Activated naive CD4-positive, alpha-beta T cell treated with anti-CD3 and anti-CD28 coated beads for 36 hours (primary cell): ENCODE results near the gene ZBTB16. TPM values are rescaled to one million over a fixed set of nuclear protein-coding genes. Genes with fewer than 3 reads are reported as not detected.

Source experiments
- CTCF ChIA-PET: fragments of 350-600 bp; sonication (Branson Sonifier 250); formaldehyde crosslinking; loops from one replicate; lab custom pipeline; 2021; ENCODE audit warnings: antibody characterized with exemption; lab: Charles Lee
- DNase-seq: peaks from one replicate; pipeline ENCODE4 v3.0.0-alpha.2; 2020
- H3K27ac Mint-ChIP-seq: one replicate; pipeline ENCODE4 v1.8.0; 2021; ENCODE audit warnings: mild to moderate bottlenecking, mixed read lengths
- H3K27me3 Mint-ChIP-seq: one replicate; pipeline ENCODE4 v1.8.0; 2021; ENCODE audit warnings: low read depth, mixed read lengths
- H3K36me3 Mint-ChIP-seq: one replicate; pipeline ENCODE4 v1.8.0; 2021; ENCODE audit warnings: low read depth, mixed read lengths
- H3K4me1 Mint-ChIP-seq: one replicate; pipeline ENCODE4 v1.8.0; 2021; ENCODE audit warnings: low read depth, mixed read lengths
- H3K4me3 Mint-ChIP-seq: one replicate; pipeline ENCODE4 v1.8.0; 2021; ENCODE audit warnings: mild to moderate bottlenecking, moderate library complexity, mixed read lengths
- H3K9me3 Mint-ChIP-seq: one replicate; pipeline ENCODE4 v1.8.0; 2021; ENCODE audit warnings: mixed read lengths
- intact Hi-C: fragments of 100-400 bp; cut with micrococcal nuclease; formaldehyde crosslinking; loops from one replicate; pipeline ENCODE4 v1.15.1; 2023
- total RNA-seq, 2 experiments: library from RNA; stranded (reverse); gene quantifications; one replicate each; pipeline ENCODE4 v1.2.3, GENCODE V29; 2021

Gene ZBTB16
- total RNA-seq, 2 experiments from 2014 or later = 1.5 to 2.3 TPM

DNA sequence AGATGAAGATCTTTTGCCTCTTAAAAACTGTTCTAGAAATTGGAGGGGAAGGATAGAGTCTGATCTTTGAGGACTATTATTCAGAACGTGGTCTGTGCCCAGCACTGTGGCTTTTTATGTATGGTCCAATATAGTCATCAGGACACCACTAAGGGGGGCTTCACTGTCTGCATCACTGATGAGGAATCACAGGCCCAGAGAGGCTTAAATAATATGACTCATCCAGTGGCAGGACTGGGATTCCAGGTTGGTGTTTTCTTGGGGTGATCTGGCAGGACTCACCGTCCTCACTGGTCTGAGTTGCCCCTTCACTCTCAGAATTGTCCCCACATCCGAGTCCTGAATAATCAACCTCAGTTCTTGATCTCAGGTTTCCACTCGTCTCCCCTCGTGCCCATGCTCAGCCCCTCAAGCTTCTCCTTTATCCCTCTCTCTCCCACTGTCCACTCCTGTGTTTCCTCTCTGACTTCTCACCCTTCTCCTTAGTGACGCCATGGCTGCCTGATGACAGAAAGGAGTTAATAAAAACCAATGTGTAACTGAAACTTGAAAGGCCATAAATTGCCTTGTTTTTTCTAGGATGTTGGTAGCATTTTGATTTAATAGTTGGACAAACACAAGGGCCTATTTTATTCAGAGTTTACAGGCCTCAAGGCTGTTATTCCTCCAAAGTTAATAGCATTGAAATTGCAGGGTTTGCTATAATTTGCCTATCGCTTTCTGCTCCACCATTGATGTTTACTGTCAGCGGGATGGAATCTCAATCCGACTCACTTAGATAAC lies 141.0 kb downstream of the ZBTB16 start:
- Mint-ChIP-seq H3K4me3 (no peak overlapping the region), H3K4me1 (no peaks in the 10 kb centered on the region), H3K9me3 (no peaks in the 10 kb centered on the region), H3K36me3 (no peaks in the 10 kb centered on the region), H3K27ac (no peak overlapping the region), H3K27me3 (no peaks in the 10 kb centered on the region)
- no peak for DNase-seq
- CTCF ChIA-PET = no interaction called here
- intact Hi-C loops = no loop called here

DNA sequence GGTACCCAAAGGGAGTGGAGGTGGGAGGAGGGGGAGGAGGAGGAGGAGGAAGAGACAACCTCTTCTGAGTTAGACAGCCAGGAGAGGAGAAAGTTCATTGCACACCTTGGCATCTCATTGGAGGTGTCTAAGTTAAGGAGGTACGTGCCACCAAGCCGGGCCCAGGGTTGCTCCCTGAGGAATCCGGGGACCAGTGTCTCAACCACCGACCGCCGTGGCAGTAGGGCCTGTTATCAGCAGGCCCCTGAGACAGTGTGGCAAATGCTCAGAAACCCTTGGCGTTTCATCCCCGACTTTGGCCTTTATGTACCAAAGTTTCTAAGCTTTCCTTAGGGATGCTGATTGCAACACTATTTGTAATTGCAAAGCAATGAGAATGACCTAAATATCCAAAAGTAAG lies 141.7 kb downstream of the ZBTB16 start:
- Mint-ChIP-seq H3K9me3 (no peaks in the 10 kb centered on the region), H3K27me3 (no peaks in the 10 kb centered on the region), H3K4me3 (no peak overlapping the region), H3K4me1 (no peaks in the 10 kb centered on the region), H3K36me3 (no peaks in the 10 kb centered on the region), H3K27ac (no peak overlapping the region)
- CTCF ChIA-PET = no interaction called here
- intact Hi-C loops = no loop called here
- no peak for DNase-seq

DNA sequence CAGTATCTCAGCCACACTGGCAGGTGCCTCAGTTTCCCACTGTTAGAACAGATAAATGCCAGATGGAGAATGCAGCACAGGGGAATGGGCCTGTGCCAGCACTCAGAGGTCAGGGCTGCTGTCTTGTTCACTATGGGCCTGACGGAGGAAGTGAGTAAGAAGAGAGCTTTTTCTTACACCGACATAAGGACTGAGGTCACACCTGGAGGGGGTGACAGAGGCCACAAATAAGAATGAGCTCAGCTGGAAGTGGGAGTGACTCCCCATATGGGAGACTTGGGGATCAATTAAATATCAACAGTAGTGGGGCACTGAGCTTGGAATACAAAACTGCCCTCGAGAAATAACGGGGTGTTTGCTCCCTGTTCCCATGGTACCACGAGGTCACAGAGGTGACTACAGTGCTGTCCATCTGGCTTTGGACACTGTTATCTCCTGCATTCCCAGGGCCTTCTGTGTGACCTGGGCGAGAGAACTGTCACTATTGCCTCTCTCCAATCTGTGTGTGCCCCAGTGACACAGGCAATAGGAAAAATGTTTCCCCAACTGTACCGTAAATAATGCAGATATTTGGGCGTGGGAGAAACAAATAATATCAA lies 142.6 kb downstream of the ZBTB16 start:
- DNase-seq = no peak
- Mint-ChIP-seq H3K27me3 (no peaks in the 10 kb centered on the region), H3K9me3 (no peaks in the 10 kb centered on the region), H3K4me3 (no peak overlapping the region), H3K36me3 (no peaks in the 10 kb centered on the region), H3K4me1 (no peaks in the 10 kb centered on the region), H3K27ac (no peak overlapping the region)
- CTCF ChIA-PET = no interaction called here
- intact Hi-C loops = no loop called here

DNA sequence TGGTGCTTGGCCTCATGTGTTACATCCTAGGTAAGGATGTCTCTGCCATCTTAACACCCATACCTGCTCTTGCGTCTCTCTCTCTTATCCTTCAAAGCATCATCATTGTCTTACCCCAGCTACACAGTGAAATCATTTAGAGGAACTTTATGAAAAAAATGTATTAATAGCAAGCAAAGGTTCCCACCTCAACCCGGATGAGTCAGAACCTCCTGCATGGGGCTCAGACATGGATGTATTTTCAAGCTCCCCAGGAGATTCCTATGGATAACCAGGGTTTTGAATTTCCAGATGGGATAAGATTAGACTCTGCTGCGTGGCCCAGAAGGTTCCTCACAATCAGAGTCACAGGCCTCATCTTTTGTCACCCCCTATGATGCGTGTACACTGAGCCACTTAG lies 147.6 kb downstream of the ZBTB16 start:
- DNase-seq = no peak
- CTCF ChIA-PET = interaction anchor here (0.9 to 1.3 kb wide), 3 partner anchors 26 to 311 kb away, joined by 3 to 4 read pairs (median 4); no protein-coding TSS in a partner anchor
- H3K9me3 Mint-ChIP-seq = no peaks in the 10 kb centered on the region
- H3K36me3 Mint-ChIP-seq = no peaks in the 10 kb centered on the region
- H3K4me1 Mint-ChIP-seq = peaks cover 18% of the 10 kb centered on the region
- no peak overlapping the region for H3K4me3 Mint-ChIP-seq
- no peak overlapping the region for H3K27ac Mint-ChIP-seq
- no peaks in the 10 kb centered on the region for H3K27me3 Mint-ChIP-seq
- intact Hi-C loops = no loop called here

DNA sequence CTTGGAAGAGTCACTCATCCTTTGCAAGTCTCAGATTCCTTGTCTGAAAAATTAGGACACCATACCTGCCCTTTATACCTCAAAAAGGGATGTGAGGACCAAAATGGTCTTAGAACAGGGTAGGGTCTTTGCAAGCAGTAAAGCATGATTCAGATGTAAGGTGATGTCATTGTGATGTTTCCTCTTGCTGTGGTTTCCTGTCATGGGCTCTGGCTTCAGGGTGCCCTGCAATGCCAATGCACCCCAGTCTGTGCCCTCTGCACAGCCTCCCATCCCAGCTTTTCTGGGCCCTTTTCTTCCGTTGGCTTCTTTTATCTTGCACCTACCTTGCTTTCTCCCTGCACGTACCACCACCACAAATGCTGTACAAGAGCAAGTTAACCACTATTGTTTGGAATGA lies 148.9 kb downstream of the ZBTB16 start:
- intact Hi-C loops = no loop called here
- Mint-ChIP-seq H3K4me3 (no peak overlapping the region), H3K9me3 (no peaks in the 10 kb centered on the region), H3K36me3 (no peaks in the 10 kb centered on the region), H3K27ac (no peak overlapping the region), H3K27me3 (no peaks in the 10 kb centered on the region), H3K4me1 (peaks cover 18% of the 10 kb centered on the region)
- peak; percentile 27 for DNase-seq
- CTCF ChIA-PET = interaction anchor here (1.1 kb wide), 1 partner anchor 52 kb away, joined by 3 read pairs; no protein-coding TSS in a partner anchor

DNA sequence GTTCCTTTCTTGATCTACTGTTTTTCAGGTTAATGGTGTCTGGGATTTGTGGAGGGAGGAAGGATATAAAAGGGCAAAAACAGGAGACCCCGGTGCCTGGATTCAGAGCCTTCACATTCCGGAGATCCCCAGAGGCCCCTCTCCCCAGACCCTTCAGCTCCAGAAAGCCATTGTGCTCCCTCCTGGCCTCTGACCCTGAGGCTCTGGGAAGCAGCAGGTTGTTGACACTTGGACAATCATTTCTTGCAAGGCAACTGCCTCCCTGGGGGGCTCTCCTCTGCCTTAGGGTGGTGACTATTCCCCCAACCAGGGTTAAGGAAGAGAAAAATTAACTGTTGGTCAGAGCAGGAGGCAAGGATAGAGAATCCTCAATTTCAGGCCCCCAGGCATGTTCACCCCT lies 149.8 kb downstream of the ZBTB16 start:
- Mint-ChIP-seq H3K9me3 (no peaks in the 10 kb centered on the region), H3K36me3 (no peaks in the 10 kb centered on the region), H3K27me3 (no peaks in the 10 kb centered on the region), H3K4me3 (no peak overlapping the region), H3K4me1 (peaks cover 18% of the 10 kb centered on the region), H3K27ac (no peak overlapping the region)
- intact Hi-C loops = no loop called here
- CTCF ChIA-PET = no interaction called here
- no peak for DNase-seq

DNA sequence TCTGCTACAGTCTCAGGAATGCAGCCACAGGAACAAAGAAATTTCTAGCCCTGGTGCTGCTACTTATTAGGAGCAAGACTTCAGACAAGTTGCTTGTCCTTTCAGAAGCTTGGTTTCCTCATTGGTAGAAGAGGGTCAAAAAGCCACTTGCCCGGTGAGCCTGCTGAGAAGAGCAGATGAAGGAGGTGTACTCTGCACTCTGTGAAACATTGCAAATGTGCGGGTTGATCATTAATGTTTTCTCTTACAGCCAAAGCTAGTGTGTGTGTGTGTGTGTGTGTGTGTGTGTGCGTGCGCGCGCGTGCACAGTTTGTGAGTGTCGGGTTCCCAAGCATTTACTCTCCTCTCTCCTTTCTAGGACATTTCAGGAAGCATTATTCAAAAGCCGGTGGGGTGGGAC lies 150.4 kb downstream of the ZBTB16 start:
- Mint-ChIP-seq H3K27ac (no peak overlapping the region), H3K36me3 (no peaks in the 10 kb centered on the region), H3K9me3 (no peaks in the 10 kb centered on the region), H3K4me3 (no peak overlapping the region), H3K27me3 (no peaks in the 10 kb centered on the region), H3K4me1 (peaks cover 18% of the 10 kb centered on the region)
- DNase-seq = no peak
- intact Hi-C loops = no loop called here
- CTCF ChIA-PET = no interaction called here

DNA sequence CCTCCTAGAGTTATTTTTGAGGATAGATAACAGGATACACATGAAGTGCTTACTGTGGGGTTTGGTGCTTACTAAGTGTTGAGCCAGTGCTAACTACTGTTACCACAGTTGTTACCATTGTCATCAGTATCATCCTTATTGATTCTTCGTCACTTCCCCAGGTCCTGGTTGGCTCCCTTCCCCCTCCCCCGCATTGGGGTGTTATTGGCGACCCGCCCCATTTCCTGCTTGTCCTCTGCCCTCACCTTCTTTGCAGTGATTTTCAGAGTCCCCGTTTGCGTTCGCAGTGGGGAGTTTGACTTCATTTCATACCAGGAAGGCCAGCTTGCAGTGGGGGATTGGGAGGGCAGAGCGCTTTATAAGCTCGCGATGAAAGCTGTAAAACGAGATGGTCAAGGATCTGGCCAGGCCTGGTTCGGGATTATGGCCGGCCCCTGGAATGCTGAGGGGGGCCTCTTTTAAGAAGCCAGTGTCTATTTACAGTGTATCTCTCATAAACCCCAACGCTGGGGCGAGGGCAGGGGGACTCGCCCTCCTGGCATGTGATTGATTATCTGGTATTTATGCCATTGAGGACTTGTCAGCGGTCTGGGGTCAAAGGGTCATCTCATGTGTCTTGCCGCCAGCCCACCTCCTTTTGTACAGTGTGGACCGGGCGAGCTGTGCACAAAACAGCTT lies 152.1 kb downstream of the ZBTB16 start:
- intact Hi-C loops = no loop called here
- no peak overlapping the region for H3K27ac Mint-ChIP-seq
- peaks cover 20% of the 10 kb centered on the region for H3K4me1 Mint-ChIP-seq
- H3K36me3 Mint-ChIP-seq = no peaks in the 10 kb centered on the region
- no peak for DNase-seq
- no peaks in the 10 kb centered on the region for H3K9me3 Mint-ChIP-seq
- H3K4me3 Mint-ChIP-seq = no peak overlapping the region
- CTCF ChIA-PET = no interaction called here
- H3K27me3 Mint-ChIP-seq = no peaks in the 10 kb centered on the region

DNA sequence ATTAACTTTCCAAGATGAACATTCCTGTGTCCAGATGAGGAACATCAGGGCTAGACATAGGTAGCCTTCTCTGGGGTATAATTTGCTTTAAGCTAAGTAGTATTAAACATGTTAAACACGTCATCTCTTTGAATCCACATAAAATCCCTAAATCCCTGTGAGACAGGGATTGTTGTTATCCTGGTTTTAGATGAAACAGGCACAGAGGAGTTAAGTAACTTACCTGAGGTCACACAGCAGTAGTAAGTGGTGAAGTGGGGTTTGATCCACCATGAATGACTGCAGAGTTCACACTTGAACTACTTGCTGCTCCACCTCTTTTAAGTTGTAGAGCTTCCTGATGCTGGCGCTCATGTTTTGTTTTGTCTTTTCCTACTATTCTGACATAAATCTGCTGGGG lies 154.1 kb downstream of the ZBTB16 start:
- no peak for DNase-seq
- H3K36me3 Mint-ChIP-seq = no peaks in the 10 kb centered on the region
- CTCF ChIA-PET = interaction anchor here (1.2 kb wide), 1 partner anchor 49 kb away, joined by 4 read pairs; no protein-coding TSS in a partner anchor
- no peaks in the 10 kb centered on the region for H3K9me3 Mint-ChIP-seq
- intact Hi-C loops = no loop called here
- H3K4me1 Mint-ChIP-seq = peaks cover 13% of the 10 kb centered on the region
- H3K27ac Mint-ChIP-seq = no peak overlapping the region
- H3K4me3 Mint-ChIP-seq = no peak overlapping the region
- H3K27me3 Mint-ChIP-seq = no peaks in the 10 kb centered on the region

DNA sequence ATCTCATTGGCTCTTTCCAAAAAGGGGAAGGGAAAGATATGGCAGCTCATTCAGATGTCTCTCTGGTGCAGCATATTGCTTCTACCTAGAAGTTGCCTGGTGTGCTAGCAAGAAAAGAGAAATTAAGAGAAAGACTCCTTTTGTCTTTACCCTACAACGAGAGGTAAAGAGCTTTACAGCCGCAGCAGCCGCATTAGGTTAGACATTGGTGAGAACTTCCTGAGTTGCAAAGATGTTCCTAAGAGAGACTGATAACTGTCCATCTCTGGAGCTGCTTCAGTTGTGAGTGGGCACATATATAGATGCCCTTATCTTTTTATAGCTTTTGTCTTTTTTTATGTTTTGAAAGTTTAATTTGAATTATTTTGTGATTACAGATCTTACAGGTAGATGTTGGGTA lies 155.9 kb downstream of the ZBTB16 start:
- intact Hi-C loops = no loop called here
- Mint-ChIP-seq H3K27ac (no peak overlapping the region), H3K27me3 (no peaks in the 10 kb centered on the region), H3K4me3 (no peak overlapping the region), H3K9me3 (no peaks in the 10 kb centered on the region), H3K36me3 (no peaks in the 10 kb centered on the region), H3K4me1 (peaks cover 7% of the 10 kb centered on the region)
- no peak for DNase-seq
- CTCF ChIA-PET = no interaction called here

DNA sequence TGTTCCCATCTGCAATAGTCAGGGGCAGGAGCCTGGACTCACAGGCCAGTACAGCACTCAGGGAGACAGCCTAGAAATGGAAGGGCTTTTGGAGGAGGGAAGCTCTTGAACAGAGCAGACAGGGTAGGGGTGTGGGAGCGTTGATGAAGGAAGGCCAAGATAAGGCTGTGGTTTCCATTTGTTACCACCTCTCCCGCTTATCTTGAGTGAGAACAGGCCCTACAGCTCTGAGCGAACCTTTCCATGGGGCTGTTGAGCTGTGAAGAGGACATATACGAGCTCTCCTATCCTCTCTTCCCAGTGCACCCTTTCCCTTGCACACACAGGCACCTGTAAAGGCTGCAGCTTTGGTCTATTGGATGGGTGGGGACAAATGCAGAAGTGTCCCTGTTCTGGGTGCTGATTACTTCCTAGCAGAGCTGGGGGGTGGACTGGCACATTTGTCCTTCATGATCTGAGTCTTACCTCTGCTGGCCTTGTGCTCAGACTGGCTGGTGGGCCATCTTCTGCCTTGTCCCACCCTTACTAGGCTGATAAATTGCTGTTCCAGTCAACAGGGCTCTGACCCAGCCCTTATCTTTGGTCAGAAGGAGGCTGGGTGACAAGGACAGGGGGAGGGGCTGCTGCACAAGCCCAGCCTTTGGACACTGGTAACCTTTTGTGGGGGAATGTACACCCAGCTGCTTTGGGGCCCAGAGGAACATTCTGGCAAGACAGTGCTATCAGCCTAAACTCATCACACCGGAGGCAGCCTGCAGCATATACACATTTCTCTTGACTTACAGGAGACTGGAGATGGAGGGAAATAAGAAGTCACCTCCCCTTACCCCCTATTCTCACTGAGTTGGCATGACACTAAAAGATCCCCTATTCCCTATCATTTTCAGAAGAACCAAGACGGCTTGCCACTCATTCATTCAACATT lies 156.6 kb downstream of the ZBTB16 start:
- intact Hi-C loops = no loop called here
- CTCF ChIA-PET = interaction anchor here (1.2 kb wide), 1 partner anchor 45 kb away, joined by 3 read pairs; no protein-coding TSS in a partner anchor
- no peaks in the 10 kb centered on the region for H3K9me3 Mint-ChIP-seq
- H3K4me3 Mint-ChIP-seq = no peak overlapping the region
- no peaks in the 10 kb centered on the region for H3K36me3 Mint-ChIP-seq
- no peak for DNase-seq
- H3K27me3 Mint-ChIP-seq = no peaks in the 10 kb centered on the region
- H3K27ac Mint-ChIP-seq = no peak overlapping the region
- H3K4me1 Mint-ChIP-seq = peaks cover 7% of the 10 kb centered on the region

DNA sequence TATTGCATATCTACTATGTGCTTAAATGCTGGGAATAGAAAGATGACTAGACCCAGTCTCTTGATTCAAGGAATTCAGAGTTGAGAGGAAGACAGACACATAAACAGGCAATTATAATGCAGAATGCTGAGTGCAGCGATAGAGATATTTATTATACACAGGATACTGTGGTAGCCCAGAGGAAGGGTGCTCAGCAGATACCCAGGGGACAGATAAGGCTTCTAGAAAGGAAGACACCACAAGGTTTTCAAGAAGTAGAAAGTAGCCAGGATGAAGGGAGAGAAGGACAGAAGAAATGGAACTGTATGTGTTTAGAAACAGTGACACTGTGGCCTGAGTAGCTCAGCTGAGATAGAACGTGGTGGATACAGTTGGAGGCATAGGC lies 157.3 kb downstream of the ZBTB16 start:
- Mint-ChIP-seq H3K27ac (no peak overlapping the region), H3K36me3 (no peaks in the 10 kb centered on the region), H3K27me3 (no peaks in the 10 kb centered on the region), H3K4me1 (peaks cover 7% of the 10 kb centered on the region), H3K9me3 (no peaks in the 10 kb centered on the region), H3K4me3 (no peak overlapping the region)
- DNase-seq = no peak
- intact Hi-C loops = no loop called here
- CTCF ChIA-PET = interaction anchor here (1.2 kb wide), 1 partner anchor 45 kb away, joined by 3 read pairs; no protein-coding TSS in a partner anchor
